MM.1S (cell line): Measurements from ENCODE around the gene KDM4B.

ENCODE experiments used
- DNase-seq: peaks from one replicate; pipeline ENCODE4 v3.0.0-alpha.2; 2015
- H2AFZ ChIP-seq: fragments of 300-600 bp; sonication (generic); 2 replicates; pipeline ENCODE4 v1.6.0; 2016; ENCODE audit warnings: antibody characterized with exemption, low read length
- H3F3A ChIP-seq: fragments of 300-600 bp; sonication (generic); 2 replicates; pipeline ENCODE4 v1.6.1; 2016; ENCODE audit warnings: mild to moderate bottlenecking, antibody characterized with exemption, low read length, moderate library complexity, mixed read lengths; ENCODE audit not compliant: insufficient read depth
- H3K27ac ChIP-seq: fragments of 300-600 bp; sonication (generic); 2 replicates; pipeline ENCODE4 v1.5.1; 2016; ENCODE audit warnings: mild to moderate bottlenecking, low read length
- H3K27me3 ChIP-seq: fragments of 300-600 bp; sonication (generic); replicated peaks from 2 replicates; pipeline ENCODE4 v1.6.0; 2016; ENCODE audit warnings: low read length; ENCODE audit not compliant: insufficient read depth
- H3K36me3 ChIP-seq: fragments of 300-600 bp; sonication (generic); replicated peaks from 2 replicates; pipeline ENCODE4 v1.6.1; 2016; ENCODE audit warnings: mild to moderate bottlenecking, low read length, mixed read lengths; ENCODE audit not compliant: insufficient read depth
- H3K4me1 ChIP-seq: fragments of 300-600 bp; sonication (generic); 2 replicates; pipeline ENCODE4 v1.6.1; 2016; ENCODE audit warnings: low read length, mixed read lengths
- H3K4me2 ChIP-seq: fragments of 300-600 bp; sonication (generic); 2 replicates; pipeline ENCODE4 v1.6.0; 2016; ENCODE audit warnings: low read depth, low read length
- H3K4me3 ChIP-seq: fragments of 300-600 bp; sonication (generic); 2 replicates; pipeline ENCODE4 v1.5.1; 2016; ENCODE audit warnings: low read length, mixed read lengths
- H3K79me2 ChIP-seq: fragments of 300-600 bp; sonication (generic); 2 replicates; pipeline ENCODE4 v1.6.1; 2016; ENCODE audit warnings: mixed run types, low read length, mixed read lengths
- H3K9ac ChIP-seq: fragments of 300-600 bp; sonication (generic); 2 replicates; pipeline ENCODE4 v1.6.1; 2016; ENCODE audit warnings: low read length, mixed read lengths
- H3K9me2 ChIP-seq: fragments of 300-600 bp; sonication (generic); replicated peaks from 2 replicates; pipeline ENCODE4 v1.6.1; 2016; ENCODE audit warnings: mild to moderate bottlenecking, low read length, mixed read lengths; ENCODE audit not compliant: insufficient read depth
- H3K9me3 ChIP-seq: fragments of 300-600 bp; sonication (generic); replicated peaks from 2 replicates; pipeline ENCODE4 v1.6.1; 2016; ENCODE audit warnings: mild to moderate bottlenecking, low read length, mixed read lengths; ENCODE audit not compliant: insufficient read depth
- H4K20me1 ChIP-seq: fragments of 300-600 bp; sonication (generic); 2 replicates; pipeline ENCODE4 v1.6.1; 2016; ENCODE audit warnings: mild to moderate bottlenecking, low read length, moderate library complexity, mixed read lengths; ENCODE audit not compliant: insufficient read depth
- CTCF ChIP-seq: fragments of 300-600 bp; sonication (generic); IDR thresholded peaks from 2 replicates; pipeline ENCODE4 v1.5.1; 2016; ENCODE audit warnings: antibody characterized with exemption, low read length, mixed read lengths
- EZH2 ChIP-seq: fragments of 300-600 bp; sonication (generic); optimal IDR thresholded peaks from 2 replicates; pipeline ENCODE3; 2017; ENCODE audit warnings: low read depth, mild to moderate bottlenecking, antibody characterized with exemption, low read length, mixed read lengths
- EZH2phosphoT487 ChIP-seq: fragments of 300-600 bp; sonication (generic); IDR thresholded peaks from 2 replicates; pipeline ENCODE4 v1.6.1; 2018; ENCODE audit warnings: antibody characterized with exemption, low read length

KDM4B gene

GRCh38 chr19:5070331-5070730, 101.4 kb downstream of the KDM4B start:
- H3F3A ChIP-seq, result no peaks in the 10 kb centered on the region
- H3K9me2 ChIP-seq, result no peaks in the 10 kb centered on the region
- no peaks in the 10 kb centered on the region for H3K9me3 ChIP-seq
- H4K20me1 ChIP-seq, result no peaks in the 10 kb centered on the region
- H2AFZ ChIP-seq, result no peak overlapping the region
- no peak overlapping the region for H3K4me3 ChIP-seq
- TF ChIP-seq EZH2, result no peak
- no peak for TF ChIP-seq CTCF
- TF ChIP-seq EZH2phosphoT487, result no peak
- H3K4me1 ChIP-seq, result no peaks in the 10 kb centered on the region
- H3K4me2 ChIP-seq, result no peak overlapping the region
- no peaks in the 10 kb centered on the region for H3K36me3 ChIP-seq
- DNase-seq, result no peak
- no peaks in the 10 kb centered on the region for H3K27me3 ChIP-seq
- no peak overlapping the region for H3K9ac ChIP-seq
- H3K27ac ChIP-seq, result no peak overlapping the region
- no peaks in the 10 kb centered on the region; the same call in 1 of the 2 replicates for H3K79me2 ChIP-seq

GRCh38 chr19:5070930-5071329, 102.0 kb downstream of the KDM4B start:
- Histone ChIP-seq H3K9me3 (no peaks in the 10 kb centered on the region), H3K4me3 (no peak overlapping the region), H3K36me3 (no peaks in the 10 kb centered on the region), H3K27ac (no peak overlapping the region), H2AFZ (no peak overlapping the region), H3K27me3 (no peaks in the 10 kb centered on the region), H3K9me2 (no peaks in the 10 kb centered on the region), H3F3A (no peaks in the 10 kb centered on the region), H3K9ac (no peak overlapping the region), H3K4me1 (no peaks in the 10 kb centered on the region), H3K79me2 (no peaks in the 10 kb centered on the region; the same call in 1 of the 2 replicates), H4K20me1 (no peaks in the 10 kb centered on the region), H3K4me2 (no peak overlapping the region)
- DNase-seq, result no peak
- TF ChIP-seq EZH2phosphoT487, result no peak
- no peak for TF ChIP-seq CTCF
- no peak for TF ChIP-seq EZH2

- H3K9me2 ChIP-seq, result no peaks in the 10 kb centered on the region
- no peaks in the 10 kb centered on the region for H3F3A ChIP-seq
- H3K27ac ChIP-seq, result no peak overlapping the region
- H3K4me2 ChIP-seq, result no peak overlapping the region
- no peaks in the 10 kb centered on the region; the same call in 1 of the 2 replicates for H3K79me2 ChIP-seq
- H3K4me1 ChIP-seq, result no peaks in the 10 kb centered on the region
- TF ChIP-seq EZH2, result no peak
- no peak for TF ChIP-seq EZH2phosphoT487
- no peak for TF ChIP-seq CTCF
- no peak overlapping the region for H3K9ac ChIP-seq
- no peak overlapping the region for H2AFZ ChIP-seq
- H3K36me3 ChIP-seq, result no peaks in the 10 kb centered on the region
- DNase-seq, result no peak
- H3K27me3 ChIP-seq, result no peaks in the 10 kb centered on the region
- H3K9me3 ChIP-seq, result no peaks in the 10 kb centered on the region
- H3K4me3 ChIP-seq, result no peak overlapping the region
- no peaks in the 10 kb centered on the region for H4K20me1 ChIP-seq
Measured at GRCh38 chr19:5071579-5071978, 102.7 kb downstream of the KDM4B start.
